Placental pericyte (primary cell): ENCODE data around the gene ZNF226. TPM values are rescaled to one million over a fixed set of nuclear protein-coding genes. Genes with fewer than 3 reads are reported as not detected.

Source experiments
- total RNA-seq: library from RNA; depleted of rRNA; stranded (reverse); fragments of >200 nt; gene quantifications from 2 replicates; pipeline ENCODE4 v1.2.3, GENCODE V29; 2012

Gene ZNF226
- total RNA-seq, result 13.8 and 14.7 TPM in 2 replicates

GRCh38 chr19:44164673-44165512 lies at the start of gene ZNF226:
ZNF226 (plus strand) TSS chr19:44165100; CDS start chr19:44170081, 4,981 bp downstream.

GRCh38 chr19:44141191-44142058 lies 23.5 kb upstream of the ZNF226 start, which contains the start of gene ZNF234:
ZNF234 (plus strand) TSS chr19:44141554; CDS start chr19:44144633, 3,079 bp downstream.

GRCh38 chr19:44212250-44212865 lies 47.5 kb downstream of the ZNF226 start, which contains the start of gene ZNF227:
ZNF227 (plus strand) TSS chr19:44212532; CDS start chr19:44217793, 5,261 bp downstream.

Other genes with a start within 250 kb of the ZNF226 start
- 12.5 and 16.5 TPM in 2 replicates for gene ZNF45, start 229.8 kb upstream of the ZNF226 start, total RNA-seq
- 5.3 and 7.9 TPM in 2 replicates for gene ZNF221, start 213.9 kb upstream of the ZNF226 start, total RNA-seq
- 5.5 and 6.9 TPM in 2 replicates for gene ZNF155, start 180.9 kb upstream of the ZNF226 start, total RNA-seq
- gene ZNF230, start 162.1 kb upstream of the ZNF226 start, total RNA-seq, result 3.5 and 3.9 TPM in 2 replicates
- 5.2 and 8.1 TPM in 2 replicates for gene ZNF222, start 139.7 kb upstream of the ZNF226 start, total RNA-seq
- 4.2 and 6.8 TPM in 2 replicates for gene ZNF223, start 113.1 kb upstream of the ZNF226 start, total RNA-seq
- 1.5 and 3.1 TPM in 2 replicates for gene ZNF284, start 92.9 kb upstream of the ZNF226 start, total RNA-seq
- gene ZNF224, start 70.7 kb upstream of the ZNF226 start, total RNA-seq, result 15.5 and 22.6 TPM in 2 replicates
- 4.0 and 4.6 TPM in 2 replicates for gene ZNF225, start 51.7 kb upstream of the ZNF226 start, total RNA-seq
- 4.6 and 10.2 TPM in 2 replicates for gene ZNF234, start 23.5 kb upstream of the ZNF226 start, total RNA-seq
- gene ZNF227, start 47.4 kb downstream of the ZNF226 start, total RNA-seq, result 14.0 and 17.5 TPM in 2 replicates
- gene ZNF233, start 94.8 kb downstream of the ZNF226 start, total RNA-seq, result 0.43 and 1.1 TPM in 2 replicates
- gene ZNF235, start 139.9 kb downstream of the ZNF226 start, total RNA-seq, result 2.2 and 3.6 TPM in 2 replicates
- gene ZNF112, start 191.6 kb downstream of the ZNF226 start, total RNA-seq, result 3.7 and 5.7 TPM in 2 replicates
- 1.4 and 2.8 TPM in 2 replicates for gene ZNF285, start 236.5 kb downstream of the ZNF226 start, total RNA-seq